ENCODE measurements around the gene MYO18B. TPM values are rescaled to one million over a fixed set of nuclear protein-coding genes. Genes with fewer than 3 reads are reported as not detected.

Gene MYO18B
- total RNA-seq, 1 donor from 2014 or later = 1.9 TPM

DNA sequence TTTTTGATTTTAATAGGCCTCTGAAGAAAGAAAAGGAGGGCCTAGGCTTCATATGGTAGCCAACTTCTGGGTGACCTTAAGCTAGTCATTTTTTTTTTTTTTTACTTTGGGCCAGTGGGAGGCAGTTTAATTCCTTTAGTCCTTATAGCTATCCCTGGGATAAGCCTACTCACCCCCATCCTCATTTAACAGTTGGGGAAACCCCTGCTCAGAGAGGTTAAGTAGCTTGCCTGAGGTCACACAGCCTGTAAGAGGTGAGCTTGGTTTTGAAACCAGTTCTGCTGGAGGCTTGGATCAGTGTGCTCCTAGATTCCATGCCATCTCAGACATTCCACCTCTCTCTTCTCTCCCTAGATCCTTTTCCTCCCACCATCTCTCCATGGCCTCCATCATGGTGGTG lies 86.4 kb downstream of the MYO18B start:
- no peaks in the 10 kb centered on the region for H3K36me3 Mint-ChIP-seq (ENCODE audit: insufficient read depth)
- DNase-seq (ENCODE audit: low spot score, unreplicated experiment) = no peak
- no peak overlapping the region for H3K4me3 Mint-ChIP-seq (ENCODE audit: low read depth)
- TF ChIP-seq CTCF (IDR thresholded peaks at IDR 0.05; ENCODE audit: unreplicated experiment) = no peak
- no peak overlapping the region for H3K27ac Mint-ChIP-seq
- H3K9me3 Mint-ChIP-seq (ENCODE audit: low read depth) = no peaks in the 10 kb centered on the region
- no peaks in the 10 kb centered on the region for H3K4me1 Mint-ChIP-seq (ENCODE audit: low read depth)
- peaks cover 44% of the 10 kb centered on the region for H3K27me3 Mint-ChIP-seq

- Mint-ChIP-seq H3K9me3 (ENCODE audit: low read depth) (no peaks in the 10 kb centered on the region), H3K27me3 (peaks cover 46% of the 10 kb centered on the region), H3K36me3 (ENCODE audit: insufficient read depth) (no peaks in the 10 kb centered on the region), H3K4me3 (ENCODE audit: low read depth) (no peak overlapping the region), H3K4me1 (ENCODE audit: low read depth) (no peaks in the 10 kb centered on the region), H3K27ac (no peak overlapping the region)
- no peak for DNase-seq (ENCODE audit: low spot score, unreplicated experiment)
- no peak for TF ChIP-seq CTCF (IDR thresholded peaks at IDR 0.05; ENCODE audit: unreplicated experiment)
Measured at GRCh38 chr22:25829237-25829636, 87.2 kb downstream of the MYO18B start.

DNA sequence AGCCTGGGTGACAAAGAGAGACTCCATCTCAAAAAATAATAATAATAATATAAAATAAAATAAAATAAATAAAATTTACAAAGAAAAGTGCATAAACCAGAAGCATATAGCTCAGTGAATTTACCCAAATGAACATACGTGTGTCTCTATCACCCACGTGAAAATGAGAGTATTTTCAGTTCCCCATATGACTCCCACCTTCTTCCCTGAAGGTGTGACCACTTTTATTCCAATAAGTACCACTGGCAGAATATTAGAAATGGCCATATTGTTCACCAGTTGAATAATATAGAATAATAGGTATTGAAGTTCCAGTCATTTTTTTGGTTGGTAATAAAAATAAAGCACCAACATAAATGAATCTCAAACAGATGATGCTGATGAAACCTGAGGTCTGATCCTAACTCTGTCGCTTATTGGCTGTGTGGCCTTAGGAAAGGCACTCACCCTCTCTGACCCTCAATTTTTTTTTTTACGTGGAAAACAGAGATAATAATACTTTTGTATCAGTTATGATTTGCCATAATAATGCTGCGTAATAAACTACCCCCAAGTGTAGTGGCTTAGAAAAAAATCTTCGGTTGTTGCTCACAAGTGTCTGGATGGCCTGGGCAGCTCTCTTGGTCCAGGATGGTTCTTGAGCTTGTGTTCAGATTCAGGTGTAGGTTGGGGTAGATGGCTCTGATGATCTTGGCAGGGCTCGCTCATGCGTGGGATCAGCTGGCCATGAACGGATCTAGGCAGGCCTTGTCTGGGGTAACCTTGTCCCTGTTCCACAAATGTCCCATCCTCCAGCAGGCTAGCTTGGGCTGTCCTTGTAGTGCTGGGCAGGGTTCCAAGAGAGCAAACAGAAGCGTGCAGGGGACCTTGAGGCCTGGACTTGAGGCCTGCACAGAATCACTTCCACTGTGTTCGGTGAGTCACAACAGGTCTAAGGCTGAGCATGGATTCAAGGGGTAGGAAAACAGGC lies 88.1 kb downstream of the MYO18B start:
- no peaks in the 10 kb centered on the region for H3K9me3 Mint-ChIP-seq (ENCODE audit: low read depth)
- H3K4me1 Mint-ChIP-seq (ENCODE audit: low read depth) = no peaks in the 10 kb centered on the region
- no peak for DNase-seq (ENCODE audit: low spot score, unreplicated experiment)
- H3K27ac Mint-ChIP-seq = no peak overlapping the region
- H3K27me3 Mint-ChIP-seq = peaks cover 53% of the 10 kb centered on the region
- TF ChIP-seq CTCF (IDR thresholded peaks at IDR 0.05; ENCODE audit: unreplicated experiment) = no peak
- H3K36me3 Mint-ChIP-seq (ENCODE audit: insufficient read depth) = no peaks in the 10 kb centered on the region
- no peak overlapping the region for H3K4me3 Mint-ChIP-seq (ENCODE audit: low read depth)

DNA sequence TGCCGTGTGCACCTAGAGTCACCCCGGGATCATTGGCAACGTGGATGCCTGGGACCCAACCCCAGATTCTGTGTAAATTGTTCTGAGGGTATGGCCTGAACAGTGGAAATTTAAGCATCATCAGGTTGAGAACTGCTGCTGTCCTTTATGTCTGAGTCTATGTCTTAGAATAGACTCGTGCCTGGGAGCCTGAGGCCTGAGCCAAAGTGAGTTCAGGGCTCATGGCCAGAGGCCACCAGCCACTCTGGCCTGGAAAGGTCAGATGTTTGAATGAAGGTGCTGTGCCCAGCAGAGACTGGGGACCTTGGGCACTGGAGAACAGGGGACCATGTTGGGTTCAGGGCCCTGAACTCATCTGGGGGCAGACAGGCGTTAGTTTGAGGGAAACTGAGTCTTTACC lies 91.1 kb downstream of the MYO18B start:
- DNase-seq (ENCODE audit: low spot score, unreplicated experiment) = no peak
- Mint-ChIP-seq H3K9me3 (ENCODE audit: low read depth) (no peaks in the 10 kb centered on the region), H3K4me3 (ENCODE audit: low read depth) (no peak overlapping the region), H3K27ac (no peak overlapping the region), H3K27me3 (peaks cover 56% of the 10 kb centered on the region), H3K36me3 (ENCODE audit: insufficient read depth) (no peaks in the 10 kb centered on the region), H3K4me1 (ENCODE audit: low read depth) (no peaks in the 10 kb centered on the region)
- TF ChIP-seq CTCF (IDR thresholded peaks at IDR 0.05; ENCODE audit: unreplicated experiment) = no peak

DNA sequence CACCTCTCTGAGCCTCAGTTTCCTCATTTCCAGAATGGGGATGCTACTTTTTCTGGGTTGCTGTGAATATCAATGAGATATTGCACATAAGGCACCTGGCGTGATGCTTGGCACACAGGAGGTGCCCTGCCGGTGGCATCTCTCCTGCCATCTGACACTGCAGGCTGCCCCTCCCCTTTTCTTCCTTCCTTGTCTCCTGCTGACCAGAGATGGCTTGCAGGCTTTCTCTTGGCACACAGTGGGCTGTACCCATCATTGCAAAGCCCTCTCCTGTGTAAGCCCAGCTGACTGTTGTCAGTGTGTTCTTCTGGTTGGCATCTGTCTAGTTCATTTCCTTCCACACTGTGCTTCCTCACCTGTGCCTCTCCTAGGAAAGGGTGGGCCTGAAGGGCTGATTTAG lies 91.7 kb downstream of the MYO18B start:
- peaks cover 56% of the 10 kb centered on the region for H3K27me3 Mint-ChIP-seq
- no peaks in the 10 kb centered on the region for H3K4me1 Mint-ChIP-seq (ENCODE audit: low read depth)
- no peaks in the 10 kb centered on the region for H3K36me3 Mint-ChIP-seq (ENCODE audit: insufficient read depth)
- TF ChIP-seq CTCF (IDR thresholded peaks at IDR 0.05; ENCODE audit: unreplicated experiment) = no peak
- no peak overlapping the region for H3K27ac Mint-ChIP-seq
- H3K9me3 Mint-ChIP-seq (ENCODE audit: low read depth) = no peaks in the 10 kb centered on the region
- no peak for DNase-seq (ENCODE audit: low spot score, unreplicated experiment)
- H3K4me3 Mint-ChIP-seq (ENCODE audit: low read depth) = no peak overlapping the region

Data from progenitor cell of endocrine pancreas (in vitro differentiated cells).